Karpas-422 (cell line): ENCODE measurements around the gene TEX55. TPM values are rescaled to one million over a fixed set of nuclear protein-coding genes. Genes with fewer than 3 reads are reported as not detected.

Experiments used
- DNase-seq: peaks from one replicate; pipeline ENCODE4 v3.0.0-alpha.2; 2015
- H2AFZ ChIP-seq: fragments of 200-600 bp; sonication (generic); 2 replicates; pipeline ENCODE4 v1.6.1; 2014; ENCODE audit warnings: antibody characterized with exemption, low read length, mixed read lengths
- H3K27ac ChIP-seq: fragments of 200-600 bp; sonication (generic); 2 replicates; pipeline ENCODE4 v1.5.1; 2014; ENCODE audit warnings: mild to moderate bottlenecking, low read length, moderate library complexity
- H3K27me3 ChIP-seq: fragments of 200-600 bp; sonication (generic); 2 replicates; pipeline ENCODE4 v1.6.1; 2014; ENCODE audit warnings: low read length, mixed read lengths
- H3K36me3 ChIP-seq: fragments of 200-600 bp; sonication (generic); 2 replicates; pipeline ENCODE4 v1.6.1; 2014; ENCODE audit warnings: low read length, mixed read lengths; ENCODE audit not compliant: insufficient read depth
- H3K4me1 ChIP-seq: fragments of 200-600 bp; sonication (generic); 2 replicates; pipeline ENCODE4 v1.6.1; 2014; ENCODE audit warnings: mild to moderate bottlenecking, low read length, mixed read lengths
- H3K4me2 ChIP-seq: fragments of 200-600 bp; sonication (generic); 2 replicates; pipeline ENCODE4 v1.6.1; 2014; ENCODE audit warnings: low read length, low read depth, mild to moderate bottlenecking; ENCODE audit not compliant: poor library complexity, severe bottlenecking
- H3K4me3 ChIP-seq: fragments of 200-600 bp; sonication (generic); 2 replicates; pipeline ENCODE4 v1.5.1; 2014; ENCODE audit warnings: mild to moderate bottlenecking, antibody characterized with exemption, low read length, mixed read lengths
- H3K79me2 ChIP-seq: fragments of 200-600 bp; sonication (generic); 2 replicates; pipeline ENCODE4 v1.6.1; 2014; ENCODE audit warnings: mild to moderate bottlenecking, low read length, mixed read lengths
- H3K9ac ChIP-seq: fragments of 200-600 bp; sonication (generic); 2 replicates; pipeline ENCODE4 v1.6.0; 2014; ENCODE audit warnings: low read length
- H3K9me2 ChIP-seq: fragments of 200-600 bp; sonication (generic), shearing (Covaris generic); replicated peaks from 2 replicates; pipeline ENCODE4 v1.6.0; 2014; ENCODE audit warnings: mild to moderate bottlenecking, low read length, moderate library complexity; ENCODE audit not compliant: insufficient read depth
- H3K9me3 ChIP-seq: fragments of 300-700, 200-600 bp; sonication (generic); 2 replicates; pipeline ENCODE4 v1.6.1; 2014; ENCODE audit warnings: low read length, mixed read lengths
- H4K20me1 ChIP-seq: fragments of 200-600 bp; sonication (generic); 2 replicates; pipeline ENCODE4 v1.6.1; 2014; ENCODE audit warnings: mild to moderate bottlenecking, antibody characterized with exemption, low read length, low read depth; ENCODE audit not compliant: insufficient read depth
- total RNA-seq: library from RNA; depleted of rRNA; stranded (reverse); fragments of >200 nt; shearing (Covaris generic); gene quantifications from 2 replicates; pipeline ENCODE4 v1.2.3, GENCODE V29; 2014; ENCODE audit warnings: low replicate concordance

Gene TEX55
- total RNA-seq, 1 experiment from 2014 or later: not detected

- Histone ChIP-seq H3K27ac (no peak overlapping the region), H3K4me2 (no peak overlapping the region), H3K36me3 (no peaks in the 10 kb centered on the region), H4K20me1 (no peaks in the 10 kb centered on the region), H3K9me3 (no peaks in the 10 kb centered on the region), H3K9me2 (no peaks in the 10 kb centered on the region), H3K27me3 (no peaks in the 10 kb centered on the region), H3K79me2 (no peaks in the 10 kb centered on the region), H3K4me3 (no peak overlapping the region), H2AFZ (no peak overlapping the region), H3K9ac (no peak overlapping the region), H3K4me1 (no peaks in the 10 kb centered on the region)
- no peak for DNase-seq
Observed at GRCh38 chr3:119170821-119171220, 24.9 kb downstream of the TEX55 start.

DNA sequence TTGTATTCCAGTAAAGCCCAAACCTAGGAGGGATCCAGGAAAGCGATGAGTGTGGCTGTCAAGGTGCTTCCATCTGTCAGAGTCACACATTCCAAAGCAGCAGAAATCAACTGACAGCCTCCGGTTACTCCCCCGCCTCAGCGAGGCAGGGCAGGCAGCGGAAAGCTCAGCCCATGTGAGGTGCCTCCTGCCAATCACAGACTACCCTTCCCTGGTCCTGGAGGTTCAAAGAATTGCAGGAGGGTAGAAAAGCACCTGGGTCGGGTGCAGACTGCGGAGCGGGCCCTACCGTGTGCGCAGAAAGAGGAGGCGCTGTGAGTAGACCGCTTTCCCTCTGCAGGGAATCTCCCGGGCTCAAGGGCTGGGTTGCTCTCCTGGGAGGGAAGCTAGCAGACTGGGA is 27.4 kb downstream of the TEX55 start, which contains the start of gene UPK1B:
TSS of gene UPK1B (plus strand) at position 274 of the 400 bp plus-strand sequence. CDS start 13,144 bp downstream, outside the sequence.
- Histone ChIP-seq H3K9ac (no peak within 1 kb of the TSS), H3K36me3 (no peaks in the 10 kb centered on the region), H3K9me3 (no peaks in the 10 kb centered on the region), H3K27me3 (no peaks in the 10 kb centered on the region), H2AFZ (no peak within 1 kb of the TSS), H3K9me2 (no peaks in the 10 kb centered on the region), H3K79me2 (no peaks in the 10 kb centered on the region), H3K4me3 (no peak within 1 kb of the TSS), H4K20me1 (no peaks in the 10 kb centered on the region), H3K4me2 (no peak within 1 kb of the TSS), H3K27ac (no peak within 1 kb of the TSS), H3K4me1 (no peaks in the 10 kb centered on the region)
- no peak for DNase-seq

GRCh38 chr3:119175872-119176756 is 30.1 kb downstream of the TEX55 start:
- no peak overlapping the region for H2AFZ ChIP-seq
- H3K9me3 ChIP-seq: no peaks in the 10 kb centered on the region
- no peaks in the 10 kb centered on the region for H3K9me2 ChIP-seq
- no peak overlapping the region for H3K9ac ChIP-seq
- no peak overlapping the region for H3K27ac ChIP-seq
- DNase-seq: no peak
- no peak overlapping the region for H3K4me2 ChIP-seq
- no peaks in the 10 kb centered on the region for H4K20me1 ChIP-seq
- H3K79me2 ChIP-seq: no peaks in the 10 kb centered on the region
- no peaks in the 10 kb centered on the region for H3K27me3 ChIP-seq
- H3K36me3 ChIP-seq: no peaks in the 10 kb centered on the region
- H3K4me1 ChIP-seq: no peaks in the 10 kb centered on the region
- no peak overlapping the region for H3K4me3 ChIP-seq

DNA sequence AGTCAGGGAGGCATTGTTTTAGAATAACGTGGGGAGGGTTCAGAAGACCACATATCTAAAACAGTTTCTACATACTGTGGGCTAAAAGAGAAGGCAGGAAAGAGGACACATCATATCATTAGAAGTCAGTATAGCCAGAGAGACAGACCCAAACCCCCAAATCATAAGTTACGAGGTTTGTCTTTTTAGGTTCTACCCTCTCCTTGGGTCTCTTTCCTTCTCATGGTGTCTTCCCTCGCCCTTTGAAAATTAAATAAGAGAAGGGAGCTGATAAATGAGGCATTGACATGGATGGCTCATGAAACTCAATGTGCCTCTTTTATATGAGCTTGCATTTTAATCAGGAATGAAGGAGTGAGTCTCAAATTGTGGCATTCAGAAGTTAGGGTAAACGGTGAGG is 30.8 kb downstream of the TEX55 start:
- Histone ChIP-seq H3K4me1 (no peaks in the 10 kb centered on the region), H3K27ac (no peak overlapping the region), H3K4me3 (no peak overlapping the region), H3K9me2 (no peaks in the 10 kb centered on the region), H3K4me2 (no peak overlapping the region), H3K9me3 (no peaks in the 10 kb centered on the region), H3K79me2 (no peaks in the 10 kb centered on the region), H4K20me1 (no peaks in the 10 kb centered on the region), H3K36me3 (no peaks in the 10 kb centered on the region), H2AFZ (no peak overlapping the region), H3K9ac (no peak overlapping the region), H3K27me3 (no peaks in the 10 kb centered on the region)
- DNase-seq: no peak

- Histone ChIP-seq H3K4me2 (no peak overlapping the region), H3K9me2 (no peaks in the 10 kb centered on the region), H4K20me1 (no peaks in the 10 kb centered on the region), H2AFZ (no peak overlapping the region), H3K79me2 (no peaks in the 10 kb centered on the region), H3K27me3 (no peaks in the 10 kb centered on the region), H3K9me3 (no peaks in the 10 kb centered on the region), H3K4me1 (no peaks in the 10 kb centered on the region), H3K36me3 (no peaks in the 10 kb centered on the region), H3K27ac (no peak overlapping the region), H3K9ac (no peak overlapping the region), H3K4me3 (no peak overlapping the region)
- DNase-seq: no peak
Observed at GRCh38 chr3:119177321-119177720, 31.4 kb downstream of the TEX55 start.

GRCh38 chr3:119181765-119182164 is 35.8 kb downstream of the TEX55 start:
- H2AFZ ChIP-seq: no peak overlapping the region
- H3K9ac ChIP-seq: no peak overlapping the region
- no peaks in the 10 kb centered on the region for H3K4me1 ChIP-seq
- H3K36me3 ChIP-seq: no peaks in the 10 kb centered on the region
- no peaks in the 10 kb centered on the region for H3K79me2 ChIP-seq
- H3K27ac ChIP-seq: no peak overlapping the region
- H3K4me3 ChIP-seq: no peak overlapping the region
- no peaks in the 10 kb centered on the region for H4K20me1 ChIP-seq
- no peaks in the 10 kb centered on the region for H3K9me2 ChIP-seq
- no peaks in the 10 kb centered on the region for H3K9me3 ChIP-seq
- DNase-seq: no peak
- H3K27me3 ChIP-seq: no peaks in the 10 kb centered on the region
- H3K4me2 ChIP-seq: no peak overlapping the region

DNA sequence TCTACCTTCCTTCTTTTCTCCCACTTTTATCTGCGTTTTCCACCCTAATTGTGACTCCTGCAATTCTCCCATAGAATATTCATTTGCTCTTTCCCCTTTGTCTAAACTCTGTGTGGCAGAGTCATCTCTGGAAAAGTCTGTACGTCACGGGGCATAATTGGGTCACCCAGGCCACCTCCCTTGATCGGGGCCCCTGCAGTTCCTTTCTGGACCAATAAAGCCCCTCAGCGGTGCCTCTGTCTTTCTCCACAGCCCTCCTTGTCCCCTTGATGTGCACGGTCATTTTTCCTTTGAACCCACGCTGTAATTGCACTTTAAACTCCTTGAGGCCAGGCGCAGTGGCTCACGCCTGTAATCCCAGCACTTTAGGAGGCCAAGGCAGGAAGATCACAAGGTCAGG is 38.1 kb downstream of the TEX55 start:
- no peaks in the 10 kb centered on the region for H3K36me3 ChIP-seq
- no peaks in the 10 kb centered on the region for H3K9me3 ChIP-seq
- H3K27me3 ChIP-seq: no peaks in the 10 kb centered on the region
- H3K4me1 ChIP-seq: no peaks in the 10 kb centered on the region
- no peak for DNase-seq
- H4K20me1 ChIP-seq: no peaks in the 10 kb centered on the region
- H3K9ac ChIP-seq: no peak overlapping the region
- H3K4me2 ChIP-seq: no peak overlapping the region
- no peak overlapping the region for H2AFZ ChIP-seq
- no peak overlapping the region for H3K4me3 ChIP-seq
- H3K9me2 ChIP-seq: no peaks in the 10 kb centered on the region
- no peak overlapping the region for H3K27ac ChIP-seq
- H3K79me2 ChIP-seq: no peaks in the 10 kb centered on the region

- Histone ChIP-seq H3K4me1 (no peaks in the 10 kb centered on the region), H4K20me1 (no peaks in the 10 kb centered on the region), H3K27ac (no peak overlapping the region), H2AFZ (no peak overlapping the region), H3K9me3 (no peaks in the 10 kb centered on the region), H3K79me2 (no peaks in the 10 kb centered on the region), H3K9me2 (no peaks in the 10 kb centered on the region), H3K4me2 (no peak overlapping the region), H3K4me3 (no peak overlapping the region), H3K36me3 (no peaks in the 10 kb centered on the region), H3K9ac (no peak overlapping the region), H3K27me3 (no peaks in the 10 kb centered on the region)
- DNase-seq: no peak
Observed at GRCh38 chr3:119184796-119185570, 39.0 kb downstream of the TEX55 start.
